ENCODE results near the gene PRG2. TPM values are rescaled to one million over a fixed set of nuclear protein-coding genes. Genes with fewer than 3 reads are reported as not detected.

PRG2 gene
- total RNA-seq, result not detected in 2 replicates
- total RNA-seq (2013), result 0.09 TPM
- 0.07 and 0.52 TPM in 2 replicates for polyA plus RNA-seq
- polyA minus RNA-seq, result 0.29 TPM in 1 of 2 replicates, not detected in the other

DNA sequence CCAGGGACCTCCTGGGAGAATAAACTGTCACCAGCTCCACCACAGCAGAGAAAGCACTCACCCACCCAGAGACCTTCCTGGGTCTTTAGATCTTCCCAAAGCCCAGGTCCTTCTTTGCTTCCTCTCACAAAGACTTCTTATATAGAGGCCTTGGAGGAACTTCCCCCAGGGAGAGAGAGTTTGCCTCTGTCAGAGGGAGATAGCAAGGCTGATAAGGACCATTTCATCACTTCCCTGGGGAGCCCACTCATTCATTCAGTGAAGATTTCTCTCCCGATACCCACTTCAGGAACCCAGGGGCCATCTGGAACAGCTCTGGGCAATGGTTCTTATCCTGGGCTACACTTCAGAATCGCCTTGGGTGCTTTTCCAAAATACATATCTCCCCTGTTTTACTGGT lies at the start of gene PRG2:
Gene PRG2, minus strand, starts transcription at position 116 of the 400 bp plus-strand sequence. CDS start 706 bp downstream, outside the sequence.
- ChIA-PET POLR2A (no interaction called here), CTCF (no interaction called here)
- no peaks in the 10 kb centered on the region for H3K4me1 ChIP-seq (ENCODE audit: control insufficient read depth in 2 of 2, insufficient read depth in 2 of 2, low read length in 2 of 2)
- no peaks in the 10 kb centered on the region for H3K9me3 Mint-ChIP-seq (ENCODE audit: insufficient read depth)
- intact Hi-C loops (cut with micrococcal nuclease), result no loop called here
- no peaks in the 10 kb centered on the region for H3K9me3 ChIP-seq (ENCODE audit: control extremely low read depth in 1 of 3, control insufficient read depth in 2 of 3, insufficient read depth in 1 of 3, low read length in 2 of 3)
- no peak within 1 kb of the TSS for H3K4me3 ChIP-seq (ENCODE audit: control extremely low read depth in 1 of 5, extremely low read depth in 1 of 5, insufficient read depth in 1 of 5, low read depth in 2 of 5, low read length in 4 of 5)
- H4K20me1 ChIP-seq (ENCODE audit: control insufficient read depth, insufficient read depth, low read length, poor library complexity, severe bottlenecking), result no peaks in the 10 kb centered on the region
- H3K4me1 Mint-ChIP-seq, result no peaks in the 10 kb centered on the region
- H2AFZ ChIP-seq (ENCODE audit: insufficient read depth, low read depth, low read length, poor library complexity, severe bottlenecking), result no peak within 1 kb of the TSS
- no peak within 1 kb of the TSS for H3K27ac Mint-ChIP-seq
- 90% methylated on average over 2 of the region's 2 CpGs for WGBS (ENCODE audit: insufficient coverage)
- H3K27ac ChIP-seq (ENCODE audit: low read length in 2 of 2), result no peak within 1 kb of the TSS
- H3K9ac ChIP-seq (ENCODE audit: low read length), result no peak within 1 kb of the TSS
- TF ChIP-seq EZH2 (IDR thresholded peaks at IDR 0.05; ENCODE audit: borderline replicate concordance, insufficient read depth, low read depth, low read length, poor library complexity, severe bottlenecking), result no peak
- TF ChIP-seq CTCF (IDR thresholded peaks at IDR 0.05), result no peak
- H3K36me3 ChIP-seq (replicated peaks in 1 of 2; ENCODE audit: control extremely low read depth in 1 of 2, control insufficient read depth in 1 of 2, extremely low read depth in 1 of 2, insufficient read depth in 2 of 2, low read length in 1 of 2), result no peaks in the 10 kb centered on the region
- H3K4me3 Mint-ChIP-seq, result no peak within 1 kb of the TSS
- DNase-seq (no peak), ATAC-seq (ENCODE audit: low read depth) (no peak)
- H3K27me3 Mint-ChIP-seq, result peaks cover 3% of the 10 kb centered on the region
- no peak within 1 kb of the TSS for H3K4me2 ChIP-seq (replicated peaks; ENCODE audit: low read depth, low read length, poor library complexity, severe bottlenecking)
- H3K27me3 ChIP-seq (replicated peaks in 1 of 4; ENCODE audit: control extremely low read depth in 1 of 4, control insufficient read depth in 3 of 4, insufficient read depth in 4 of 4, low read length in 3 of 4), result no peaks in the 10 kb centered on the region
- no peaks in the 10 kb centered on the region for H3K79me2 ChIP-seq (ENCODE audit: control insufficient read depth, insufficient read depth, low read length)

DNA sequence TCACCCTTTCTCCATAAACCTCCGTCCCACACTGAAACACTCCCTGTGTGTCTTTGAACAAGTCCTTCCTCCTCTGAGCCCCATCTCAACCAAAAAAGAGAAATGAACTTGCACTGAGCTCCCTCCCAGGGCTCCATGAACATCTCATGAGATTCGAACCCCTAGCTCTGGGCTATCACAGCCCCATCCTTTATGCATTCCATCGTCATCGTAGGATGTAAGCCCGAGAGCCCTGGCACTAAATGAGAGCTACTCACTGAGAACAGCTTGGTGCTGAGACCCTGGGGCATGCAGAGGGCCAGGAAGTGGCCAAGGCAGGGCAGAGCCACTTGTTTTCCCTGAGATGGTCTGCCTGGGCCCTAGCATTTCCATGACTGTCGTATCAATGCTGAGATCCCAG lies 49.3 kb upstream of the PRG2 start:
- H3K4me3 Mint-ChIP-seq, result no peak overlapping the region
- H3K9me3 ChIP-seq (ENCODE audit: control extremely low read depth in 1 of 3, control insufficient read depth in 2 of 3, insufficient read depth in 1 of 3, low read length in 2 of 3), result no peaks in the 10 kb centered on the region
- POLR2A ChIA-PET, result no interaction called here
- no peak for ATAC-seq (ENCODE audit: low read depth)
- TF ChIP-seq CTCF (IDR thresholded peaks at IDR 0.05) (no peak), EZH2 (IDR thresholded peaks at IDR 0.05; ENCODE audit: borderline replicate concordance, insufficient read depth, low read depth, low read length, poor library complexity, severe bottlenecking) (no peak)
- H3K4me1 Mint-ChIP-seq, result no peaks in the 10 kb centered on the region
- peaks cover 7% of the 10 kb centered on the region for H3K27me3 Mint-ChIP-seq
- DNase-seq, result no peak
- CTCF ChIA-PET, result interaction anchor here (0.9 to 2.2 kb wide), 2 partner anchors 18 to 90 kb away, joined by 4 to 15 read pairs; no protein-coding TSS in a partner anchor
- no peaks in the 10 kb centered on the region for H3K36me3 ChIP-seq (replicated peaks in 1 of 2; ENCODE audit: control extremely low read depth in 1 of 2, control insufficient read depth in 1 of 2, extremely low read depth in 1 of 2, insufficient read depth in 2 of 2, low read length in 1 of 2)
- no peaks in the 10 kb centered on the region for H3K9me3 Mint-ChIP-seq (ENCODE audit: insufficient read depth)
- H3K4me2 ChIP-seq (replicated peaks; ENCODE audit: low read depth, low read length, poor library complexity, severe bottlenecking), result no peak overlapping the region
- intact Hi-C loops (cut with micrococcal nuclease), result no loop called here
- H2AFZ ChIP-seq (ENCODE audit: insufficient read depth, low read depth, low read length, poor library complexity, severe bottlenecking), result no peak overlapping the region
- no peaks in the 10 kb centered on the region for H3K27me3 ChIP-seq (replicated peaks in 1 of 4; ENCODE audit: control extremely low read depth in 1 of 4, control insufficient read depth in 3 of 4, insufficient read depth in 4 of 4, low read length in 3 of 4)
- no peak overlapping the region for H3K27ac Mint-ChIP-seq
- no peak overlapping the region for H3K9ac ChIP-seq (ENCODE audit: low read length)
- no peaks in the 10 kb centered on the region for H3K79me2 ChIP-seq (ENCODE audit: control insufficient read depth, insufficient read depth, low read length)
- no peak overlapping the region for H3K4me3 ChIP-seq (ENCODE audit: control extremely low read depth in 1 of 5, extremely low read depth in 1 of 5, insufficient read depth in 1 of 5, low read depth in 2 of 5, low read length in 4 of 5)
- H3K4me1 ChIP-seq (ENCODE audit: control insufficient read depth in 2 of 2, insufficient read depth in 2 of 2, low read length in 2 of 2), result no peaks in the 10 kb centered on the region
- no peaks in the 10 kb centered on the region for H4K20me1 ChIP-seq (ENCODE audit: control insufficient read depth, insufficient read depth, low read length, poor library complexity, severe bottlenecking)
- H3K27ac ChIP-seq (ENCODE audit: low read length in 2 of 2), result no peak overlapping the region
- 81% methylated on average over 6 of the region's 6 CpGs for WGBS (ENCODE audit: insufficient coverage)

Measured in B cell (primary cell).